ENCODE results near the gene GLYR1.

GLYR1 gene

DNA sequence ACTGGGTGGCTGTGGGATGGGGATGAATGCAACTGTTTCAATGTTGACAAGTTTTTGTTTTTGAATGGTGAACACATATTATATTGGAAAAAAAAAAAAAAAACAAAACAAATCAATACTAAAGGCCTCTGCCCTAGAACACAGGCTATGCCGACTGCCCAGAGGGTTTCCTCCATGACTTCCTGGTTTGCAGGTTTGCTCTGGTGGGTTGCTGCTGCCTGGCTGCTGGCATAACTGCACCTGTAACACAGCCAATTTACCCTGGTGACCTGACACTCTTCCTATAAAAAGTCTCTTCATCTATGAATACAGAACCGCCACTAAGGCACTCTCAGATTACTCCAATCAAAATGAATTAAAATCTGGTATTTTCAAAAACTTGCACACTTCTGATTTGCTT, 10.4 kb downstream of the GLYR1 start:
- Histone ChIP-seq H3K27me3 (ENCODE audit: insufficient read depth, low read length) (no peaks in the 10 kb centered on the region), H3K4me2 (ENCODE audit: low read length) (no peak overlapping the region), H4K8ac (ENCODE audit: low read depth, low read length) (no peak overlapping the region), H3K4me3 (ENCODE audit: low read depth, low read length) (no peak overlapping the region), H3K9me3 (ENCODE audit: insufficient read depth, low read depth, low read length) (no peaks in the 10 kb centered on the region), H2BK12ac (ENCODE audit: low read length) (no peak overlapping the region), H2AFZ (ENCODE audit: insufficient read depth, low read length, poor library complexity) (no peak overlapping the region), H3K14ac (ENCODE audit: low read length) (no peak overlapping the region), H3K36me3 (ENCODE audit: control insufficient read depth in 1 of 2, insufficient read depth in 2 of 2, low read length in 2 of 2) (peaks cover 39 to 60% of the 10 kb centered on the region in 2 experiments), H3K79me2 (ENCODE audit: control insufficient read depth, insufficient read depth, low read length, poor library complexity) (no peaks in the 10 kb centered on the region), H4K91ac (ENCODE audit: low read depth, low read length) (no peak overlapping the region), H3K18ac (ENCODE audit: low read length) (no peak overlapping the region), H3K27ac (ENCODE audit: low read depth, low read length) (no peak overlapping the region), H3K23ac (ENCODE audit: low read length) (no peak overlapping the region), H3K9ac (ENCODE audit: low read length) (no peak overlapping the region), H4K12ac (ENCODE audit: low read depth, low read length) (no peak overlapping the region), H3K4me1 (ENCODE audit: control insufficient read depth in 1 of 2, insufficient read depth in 2 of 2, low read length in 2 of 2) (no peaks in the 10 kb centered on the region), H2BK120ac (ENCODE audit: insufficient read depth, low read length, poor library complexity) (no peak overlapping the region), H2AK5ac (ENCODE audit: low read length) (no peak overlapping the region), H2BK5ac (ENCODE audit: low read depth, low read length, poor library complexity) (no peak overlapping the region), H3K79me1 (ENCODE audit: low read length) (no peaks in the 10 kb centered on the region), H3K4ac (ENCODE audit: low read depth, low read length) (no peak overlapping the region)
- no peak for DNase-seq
- WGBS (ENCODE audit: extremely low coverage, insufficient coverage, insufficient read length), result no CpG with 5 or more reads among the region's 2 CpGs

DNA sequence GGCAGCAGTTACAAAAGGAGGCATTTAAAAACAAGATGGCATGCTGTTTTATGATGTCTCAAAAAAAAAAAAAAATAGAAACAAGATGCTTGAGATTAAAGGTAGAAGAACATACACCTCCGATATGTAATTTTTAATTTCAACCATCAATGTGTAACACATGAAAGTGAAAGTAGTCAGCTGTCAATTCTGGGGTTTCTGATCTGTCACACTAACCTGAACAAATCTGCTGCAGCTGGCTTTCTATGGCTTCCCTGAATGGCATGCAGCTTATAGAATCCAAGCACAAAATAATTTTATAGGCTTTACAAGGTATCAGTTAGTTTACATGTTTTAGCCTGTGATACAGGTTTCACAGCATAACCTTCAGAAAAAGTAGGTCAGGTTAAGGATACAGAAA, 13.5 kb downstream of the GLYR1 start:
- Histone ChIP-seq H3K4me3 (ENCODE audit: low read depth, low read length) (no peak overlapping the region), H2AFZ (ENCODE audit: insufficient read depth, low read length, poor library complexity) (no peak overlapping the region)
- WGBS (ENCODE audit: extremely low coverage, insufficient coverage, insufficient read length), result no CpG with 5 or more reads among the region's 1 CpG

DNA sequence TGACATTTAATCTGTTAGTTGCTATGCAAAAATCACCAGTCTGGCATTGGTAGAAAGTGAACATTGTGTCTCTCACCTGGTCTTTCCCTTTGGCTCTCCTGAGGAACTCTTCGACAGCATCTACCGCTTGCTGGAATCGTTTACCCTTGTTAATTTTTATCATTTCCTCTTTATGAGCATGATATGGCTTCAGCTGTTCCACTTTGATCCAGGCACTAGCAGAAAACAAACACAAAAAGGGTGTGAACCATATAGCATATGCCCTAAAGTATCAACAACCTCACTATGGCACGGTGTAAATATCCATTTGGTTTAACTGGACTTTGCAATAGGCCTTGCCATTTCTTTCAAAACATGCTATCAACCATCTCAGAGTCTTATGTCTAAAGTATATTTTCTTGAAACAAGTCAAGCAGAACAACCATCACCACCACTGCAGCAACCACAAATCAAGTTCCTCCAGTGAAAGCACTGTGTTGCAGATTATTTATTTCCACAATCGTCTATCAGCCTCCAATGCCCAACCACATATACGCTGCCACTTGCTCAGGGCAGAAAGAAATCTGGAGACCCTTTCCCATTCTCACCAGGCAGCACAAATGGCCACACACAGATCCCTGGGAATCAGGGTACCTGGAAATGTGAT, 14.3 kb downstream of the GLYR1 start:
- no peak overlapping the region for H4K8ac ChIP-seq (ENCODE audit: low read depth, low read length)
- H3K4me2 ChIP-seq (ENCODE audit: low read length), result no peak overlapping the region
- H3K36me3 ChIP-seq (ENCODE audit: control insufficient read depth in 1 of 2, insufficient read depth in 2 of 2, low read length in 2 of 2), result peaks cover 43 to 62% of the 10 kb centered on the region in 2 experiments
- no peaks in the 10 kb centered on the region for H3K9me3 ChIP-seq (ENCODE audit: insufficient read depth, low read depth, low read length)
- H3K14ac ChIP-seq (ENCODE audit: low read length), result no peak overlapping the region
- no peaks in the 10 kb centered on the region for H3K79me2 ChIP-seq (ENCODE audit: control insufficient read depth, insufficient read depth, low read length, poor library complexity)
- no peak overlapping the region for H2BK12ac ChIP-seq (ENCODE audit: low read length)
- no peak overlapping the region for H4K91ac ChIP-seq (ENCODE audit: low read depth, low read length)
- no peak overlapping the region for H3K27ac ChIP-seq (ENCODE audit: low read depth, low read length)
- DNase-seq, result no peak
- H2BK5ac ChIP-seq (ENCODE audit: low read depth, low read length, poor library complexity), result no peak overlapping the region
- no peak overlapping the region for H3K23ac ChIP-seq (ENCODE audit: low read length)
- H3K4me3 ChIP-seq (ENCODE audit: low read depth, low read length), result no peak overlapping the region
- H3K18ac ChIP-seq (ENCODE audit: low read length), result no peak overlapping the region
- H4K12ac ChIP-seq (ENCODE audit: low read depth, low read length), result no peak overlapping the region
- no peaks in the 10 kb centered on the region for H3K27me3 ChIP-seq (ENCODE audit: insufficient read depth, low read length)
- no peak overlapping the region for H2AK5ac ChIP-seq (ENCODE audit: low read length)
- no peaks in the 10 kb centered on the region for H3K79me1 ChIP-seq (ENCODE audit: low read length)
- no peak overlapping the region for H3K4ac ChIP-seq (ENCODE audit: low read depth, low read length)
- WGBS (ENCODE audit: extremely low coverage, insufficient coverage, insufficient read length), result no CpG with 5 or more reads among the region's 6 CpGs
- H2BK120ac ChIP-seq (ENCODE audit: insufficient read depth, low read length, poor library complexity), result no peak overlapping the region
- H3K4me1 ChIP-seq (ENCODE audit: control insufficient read depth in 1 of 2, insufficient read depth in 2 of 2, low read length in 2 of 2), result peaks cover 4% of the 10 kb centered on the region in 2 experiments
- H2AFZ ChIP-seq (ENCODE audit: insufficient read depth, low read length, poor library complexity), result no peak overlapping the region
- no peak overlapping the region for H3K9ac ChIP-seq (ENCODE audit: low read length)

More for the DNA sequence above, 13.5 kb downstream of the GLYR1 start:
- Histone ChIP-seq H3K27me3 (ENCODE audit: insufficient read depth, low read length) (no peaks in the 10 kb centered on the region), H3K9me3 (ENCODE audit: insufficient read depth, low read depth, low read length) (no peaks in the 10 kb centered on the region), H3K36me3 (ENCODE audit: control insufficient read depth in 1 of 2, insufficient read depth in 2 of 2, low read length in 2 of 2) (peaks cover 47 to 61% of the 10 kb centered on the region in 2 experiments), H3K23ac (ENCODE audit: low read length) (no peak overlapping the region), H2BK5ac (ENCODE audit: low read depth, low read length, poor library complexity) (no peak overlapping the region), H3K4ac (ENCODE audit: low read depth, low read length) (no peak overlapping the region), H3K14ac (ENCODE audit: low read length) (no peak overlapping the region), H3K79me2 (ENCODE audit: control insufficient read depth, insufficient read depth, low read length, poor library complexity) (no peaks in the 10 kb centered on the region), H3K4me2 (ENCODE audit: low read length) (no peak overlapping the region), H2AK5ac (ENCODE audit: low read length) (no peak overlapping the region), H4K91ac (ENCODE audit: low read depth, low read length) (no peak overlapping the region), H3K9ac (ENCODE audit: low read length) (no peak overlapping the region), H3K79me1 (ENCODE audit: low read length) (no peaks in the 10 kb centered on the region), H4K8ac (ENCODE audit: low read depth, low read length) (no peak overlapping the region), H2BK12ac (ENCODE audit: low read length) (no peak overlapping the region), H3K18ac (ENCODE audit: low read length) (no peak overlapping the region), H3K4me1 (ENCODE audit: control insufficient read depth in 1 of 2, insufficient read depth in 2 of 2, low read length in 2 of 2) (peaks cover 4% of the 10 kb centered on the region in 2 experiments), H3K27ac (ENCODE audit: low read depth, low read length) (no peak overlapping the region), H2BK120ac (ENCODE audit: insufficient read depth, low read length, poor library complexity) (no peak overlapping the region), H4K12ac (ENCODE audit: low read depth, low read length) (no peak overlapping the region)
- DNase-seq, result no peak

DNA sequence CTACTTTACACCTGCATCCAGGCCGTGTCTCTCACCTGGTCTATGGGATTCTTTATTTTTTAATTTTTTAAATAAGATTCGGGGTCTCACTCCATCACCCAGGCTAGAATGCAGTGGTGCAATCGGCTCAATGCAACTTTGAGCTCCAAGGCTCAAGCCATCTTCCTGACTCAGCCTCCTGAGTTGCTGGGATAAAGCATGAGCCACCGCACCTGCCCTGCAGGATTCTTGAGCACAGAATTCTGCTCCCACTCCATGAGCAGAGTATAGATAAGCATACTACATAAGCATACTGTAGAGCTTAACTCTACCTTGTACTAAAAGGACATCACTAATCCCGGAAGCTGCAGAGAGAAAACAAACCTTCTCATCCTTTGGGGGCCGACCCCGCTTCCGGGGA, 15.5 kb downstream of the GLYR1 start:
- no peaks in the 10 kb centered on the region for H3K9me3 ChIP-seq (ENCODE audit: insufficient read depth, low read depth, low read length)
- H3K79me2 ChIP-seq (ENCODE audit: control insufficient read depth, insufficient read depth, low read length, poor library complexity), result no peaks in the 10 kb centered on the region
- H2BK120ac ChIP-seq (ENCODE audit: insufficient read depth, low read length, poor library complexity), result no peak overlapping the region
- no peak overlapping the region for H2AFZ ChIP-seq (ENCODE audit: insufficient read depth, low read length, poor library complexity)
- peaks cover 4% of the 10 kb centered on the region in 2 experiments for H3K4me1 ChIP-seq (ENCODE audit: control insufficient read depth in 1 of 2, insufficient read depth in 2 of 2, low read length in 2 of 2)
- DNase-seq, result peak; percentile 70 to 74
- H3K27me3 ChIP-seq (ENCODE audit: insufficient read depth, low read length), result no peaks in the 10 kb centered on the region
- H4K8ac ChIP-seq (ENCODE audit: low read depth, low read length), result no peak overlapping the region
- H4K91ac ChIP-seq (ENCODE audit: low read depth, low read length), result no peak overlapping the region
- H3K18ac ChIP-seq (ENCODE audit: low read length), result no peak overlapping the region
- no peak overlapping the region for H3K4me2 ChIP-seq (ENCODE audit: low read length)
- H3K14ac ChIP-seq (ENCODE audit: low read length), result no peak overlapping the region
- H2BK12ac ChIP-seq (ENCODE audit: low read length), result no peak overlapping the region
- no peak overlapping the region for H3K27ac ChIP-seq (ENCODE audit: low read depth, low read length)
- no peak overlapping the region for H3K4ac ChIP-seq (ENCODE audit: low read depth, low read length)
- H3K4me3 ChIP-seq (ENCODE audit: low read depth, low read length), result no peak overlapping the region
- no peak overlapping the region for H2BK5ac ChIP-seq (ENCODE audit: low read depth, low read length, poor library complexity)
- H3K79me1 ChIP-seq (ENCODE audit: low read length), result no peaks in the 10 kb centered on the region
- H3K9ac ChIP-seq (ENCODE audit: low read length), result no peak overlapping the region
- H3K23ac ChIP-seq (ENCODE audit: low read length), result no peak overlapping the region
- H4K12ac ChIP-seq (ENCODE audit: low read depth, low read length), result no peak overlapping the region
- no CpG with 5 or more reads among the region's 8 CpGs for WGBS (ENCODE audit: extremely low coverage, insufficient coverage, insufficient read length)
- no peak overlapping the region for H2AK5ac ChIP-seq (ENCODE audit: low read length)
- H3K36me3 ChIP-seq (ENCODE audit: control insufficient read depth in 1 of 2, insufficient read depth in 2 of 2, low read length in 2 of 2), result peaks cover 45 to 68% of the 10 kb centered on the region in 2 experiments

All from trophoblast cell (in vitro differentiated cells and primary cell).